OCI-LY1 (cell line): Measurements from ENCODE around the gene PDE3A.
"Not testable (repeated sequence)": the region's sequence is repeated elsewhere in the genome, so short reads cannot be mapped to it uniquely, and the experiment has no call there.

Experiments used
- H2AFZ ChIP-seq: fragments of 200-600 bp; sonication (generic), shearing (Covaris generic); 2 replicates; pipeline ENCODE4 v1.6.0; 2014; ENCODE audit warnings: antibody characterized with exemption, mild to moderate bottlenecking, low read length
- H3F3A ChIP-seq: fragments of 200-600 bp; sonication (generic), shearing (Covaris generic); 2 replicates; pipeline ENCODE4 v1.6.0; 2014; ENCODE audit warnings: mild to moderate bottlenecking, antibody characterized with exemption, low read length, moderate library complexity; ENCODE audit not compliant: insufficient read depth
- H3K27ac ChIP-seq: fragments of 200-600 bp; sonication (generic); 2 replicates; pipeline ENCODE4 v1.5.1; 2014; ENCODE audit warnings: low read length, mixed run types, mild to moderate bottlenecking, low read depth; ENCODE audit not compliant: poor library complexity, severe bottlenecking
- H3K27me3 ChIP-seq: fragments of 200-600 bp; sonication (generic); 2 replicates; pipeline ENCODE4 v1.6.0; 2014; ENCODE audit warnings: antibody characterized with exemption, mild to moderate bottlenecking, low read length, moderate library complexity; ENCODE audit not compliant: insufficient read depth
- H3K36me3 ChIP-seq: fragments of 200-600 bp; sonication (generic); 2 replicates; pipeline ENCODE4 v1.6.1; 2014; ENCODE audit warnings: mild to moderate bottlenecking, antibody characterized with exemption, low read length, moderate library complexity, mixed read lengths; ENCODE audit not compliant: insufficient read depth
- H3K4me1 ChIP-seq: fragments of 200-600 bp; sonication (generic); 2 replicates; pipeline ENCODE4 v1.5.1; 2014; ENCODE audit warnings: mild to moderate bottlenecking, low read length, moderate library complexity; ENCODE audit not compliant: insufficient read depth, severe bottlenecking
- H3K4me2 ChIP-seq: fragments of 200-600 bp; sonication (generic), shearing (Covaris generic); 2 replicates; pipeline ENCODE4 v1.6.1; 2014; ENCODE audit warnings: low read length
- H3K4me3 ChIP-seq: fragments of 200-600 bp; sonication (generic); 2 replicates; pipeline ENCODE4 v1.5.1; 2014; ENCODE audit warnings: low read length, low read depth, mild to moderate bottlenecking, mixed read lengths; ENCODE audit not compliant: poor library complexity, severe bottlenecking
- H3K79me2 ChIP-seq: fragments of 200-600 bp; shearing (Covaris generic); 2 replicates; pipeline ENCODE4 v1.6.1; 2016; ENCODE audit warnings: mixed run types, low read length, mixed read lengths; ENCODE audit not compliant: insufficient read depth
- H3K9ac ChIP-seq: fragments of 200-600 bp; sonication (generic), shearing (Covaris generic); 2 replicates; pipeline ENCODE4 v1.6.1; 2014; ENCODE audit warnings: mild to moderate bottlenecking, low read length, mixed read lengths
- H3K9me2 ChIP-seq: fragments of 200-600 bp; sonication (generic), shearing (Covaris generic); 2 replicates; pipeline ENCODE4 v1.6.1; 2014; ENCODE audit warnings: low read depth, mild to moderate bottlenecking, low read length, mixed read lengths
- H3K9me3 ChIP-seq: fragments of 200-600 bp; shearing (Covaris generic); 2 replicates; pipeline ENCODE4 v1.6.1; 2014; ENCODE audit warnings: low read length, mixed read lengths
- H4K20me1 ChIP-seq: fragments of 200-600 bp; sonication (generic), shearing (Covaris generic); 2 replicates; pipeline ENCODE4 v1.6.0; 2016; ENCODE audit warnings: mild to moderate bottlenecking, low read length; ENCODE audit not compliant: insufficient read depth
- CTCF ChIP-seq: fragments of 200-600 bp; sonication (generic), shearing (Covaris generic); IDR thresholded peaks from 2 replicates; pipeline ENCODE4 v1.5.1; 2017; ENCODE audit warnings: mild to moderate bottlenecking, antibody characterized with exemption, low read length, moderate library complexity, mixed read lengths
- EZH2 ChIP-seq: fragments of 200-600 bp; sonication (generic), shearing (Covaris generic); IDR thresholded peaks from 2 replicates; pipeline ENCODE4 v1.8.0; 2017; ENCODE audit warnings: borderline replicate concordance, mixed run types, mild to moderate bottlenecking, antibody characterized with exemption, low read length, moderate library complexity, mixed read lengths

PDE3A gene

GRCh38 chr12:20368114-20368650 is at the start of gene PDE3A:
TSS of gene PDE3A (plus strand) at chr12:20368537. CDS start at chr12:20369285, 748 bp downstream.
- TF ChIP-seq EZH2 (no peak), CTCF (no peak)
- Histone ChIP-seq H3K4me2 (no peak within 1 kb of the TSS), H3F3A (no peaks in the 10 kb centered on the region), H3K9ac (no peak within 1 kb of the TSS), H4K20me1 (no peaks in the 10 kb centered on the region), H3K4me1 (no peaks in the 10 kb centered on the region), H3K27me3 (no peaks in the 10 kb centered on the region), H3K79me2 (no peaks in the 10 kb centered on the region), H3K27ac (no peak within 1 kb of the TSS), H3K4me3 (no peak within 1 kb of the TSS), H2AFZ (no peak within 1 kb of the TSS), H3K9me3 (no peaks in the 10 kb centered on the region), H3K9me2 (no peaks in the 10 kb centered on the region), H3K36me3 (no peaks in the 10 kb centered on the region)

GRCh38 chr12:20319366-20319765 is 49.0 kb upstream of the PDE3A start:
- H3K27ac ChIP-seq = no peak overlapping the region
- no peak overlapping the region for H3K4me2 ChIP-seq
- no peak overlapping the region for H2AFZ ChIP-seq
- no peaks in the 10 kb centered on the region for H3K36me3 ChIP-seq
- H3F3A ChIP-seq = no peaks in the 10 kb centered on the region
- H3K4me3 ChIP-seq = no peak overlapping the region
- no peaks in the 10 kb centered on the region for H3K4me1 ChIP-seq
- no peak overlapping the region for H3K9ac ChIP-seq
- no peaks in the 10 kb centered on the region for H3K9me2 ChIP-seq
- no peaks in the 10 kb centered on the region for H3K79me2 ChIP-seq
- no peaks in the 10 kb centered on the region for H4K20me1 ChIP-seq
- TF ChIP-seq EZH2 = no peak
- no peak for TF ChIP-seq CTCF
- no peaks in the 10 kb centered on the region for H3K27me3 ChIP-seq
- no peaks in the 10 kb centered on the region for H3K9me3 ChIP-seq

GRCh38 chr12:20320552-20320951 is 47.8 kb upstream of the PDE3A start:
- no peak overlapping the region for H3K9ac ChIP-seq
- no peaks in the 10 kb centered on the region for H3K79me2 ChIP-seq
- no peaks in the 10 kb centered on the region for H4K20me1 ChIP-seq
- H3K4me1 ChIP-seq = no peaks in the 10 kb centered on the region
- TF ChIP-seq EZH2 = no peak
- no peak for TF ChIP-seq CTCF
- no peak overlapping the region for H3K4me3 ChIP-seq
- no peaks in the 10 kb centered on the region for H3F3A ChIP-seq
- H3K27me3 ChIP-seq = no peaks in the 10 kb centered on the region
- H2AFZ ChIP-seq = no peak overlapping the region
- H3K36me3 ChIP-seq = no peaks in the 10 kb centered on the region
- no peak overlapping the region for H3K27ac ChIP-seq
- no peaks in the 10 kb centered on the region for H3K9me3 ChIP-seq
- H3K4me2 ChIP-seq = no peak overlapping the region
- no peaks in the 10 kb centered on the region for H3K9me2 ChIP-seq

GRCh38 chr12:20330826-20331505 is 37.4 kb upstream of the PDE3A start:
- H3K79me2 ChIP-seq, H3F3A ChIP-seq, H3K4me2 ChIP-seq, H3K9ac ChIP-seq, H3K4me1 ChIP-seq, H3K9me3 ChIP-seq, H3K27me3 ChIP-seq, H3K9me2 ChIP-seq, H3K27ac ChIP-seq, H3K36me3 ChIP-seq, H2AFZ ChIP-seq, H4K20me1 ChIP-seq, H3K4me3 ChIP-seq: not testable (repeated sequence)
